ENCODE measurements around the gene PJA2.

PJA2 gene

GRCh38 chr5:109315245-109315644, 94.5 kb downstream of the PJA2 start:
- no peaks in the 10 kb centered on the region for H3K4me1 ChIP-seq (ENCODE audit: insufficient read depth, poor library complexity, severe bottlenecking)
- H3K27ac ChIP-seq (ENCODE audit: poor library complexity, severe bottlenecking): no peak overlapping the region
- no peak for TF ChIP-seq CTCF (IDR thresholded peaks at IDR 0.05; ENCODE audit: poor library complexity, severe bottlenecking)
- no peaks in the 10 kb centered on the region for H3K36me3 ChIP-seq (ENCODE audit: low read depth)
- DNase-seq (ENCODE audit: low spot score) (no peak), ATAC-seq (ENCODE audit: low read depth) (no peak)
- H3K27me3 ChIP-seq (ENCODE audit: insufficient read depth, poor library complexity, severe bottlenecking): no peaks in the 10 kb centered on the region
- H3K4me3 ChIP-seq (ENCODE audit: severe bottlenecking): no peak overlapping the region
- H3K9me3 ChIP-seq (ENCODE audit: severe bottlenecking): no peaks in the 10 kb centered on the region

GRCh38 chr5:109313127-109313526, 96.6 kb downstream of the PJA2 start:
- no peak for TF ChIP-seq CTCF (IDR thresholded peaks at IDR 0.05; ENCODE audit: poor library complexity, severe bottlenecking)
- Histone ChIP-seq H3K36me3 (ENCODE audit: low read depth) (no peaks in the 10 kb centered on the region), H3K4me1 (ENCODE audit: insufficient read depth, poor library complexity, severe bottlenecking) (no peaks in the 10 kb centered on the region), H3K4me3 (ENCODE audit: severe bottlenecking) (no peak overlapping the region), H3K27ac (ENCODE audit: poor library complexity, severe bottlenecking) (no peak overlapping the region), H3K9me3 (ENCODE audit: severe bottlenecking) (no peaks in the 10 kb centered on the region), H3K27me3 (ENCODE audit: insufficient read depth, poor library complexity, severe bottlenecking) (no peaks in the 10 kb centered on the region)
- ATAC-seq (ENCODE audit: low read depth): no peak
- no peak for DNase-seq (ENCODE audit: low spot score)

- ATAC-seq (ENCODE audit: low read depth) (no peak), DNase-seq (ENCODE audit: low spot score) (no peak)
- Histone ChIP-seq H3K27me3 (ENCODE audit: insufficient read depth, poor library complexity, severe bottlenecking) (no peaks in the 10 kb centered on the region), H3K4me1 (ENCODE audit: insufficient read depth, poor library complexity, severe bottlenecking) (no peaks in the 10 kb centered on the region), H3K9me3 (ENCODE audit: severe bottlenecking) (no peaks in the 10 kb centered on the region), H3K36me3 (ENCODE audit: low read depth) (no peaks in the 10 kb centered on the region), H3K4me3 (ENCODE audit: severe bottlenecking) (no peak overlapping the region), H3K27ac (ENCODE audit: poor library complexity, severe bottlenecking) (no peak overlapping the region)
- TF ChIP-seq CTCF (IDR thresholded peaks at IDR 0.05; ENCODE audit: poor library complexity, severe bottlenecking): no peak
Measured at GRCh38 chr5:109312695-109313094, 97.1 kb downstream of the PJA2 start.

- no peak overlapping the region for H3K4me3 ChIP-seq (ENCODE audit: severe bottlenecking)
- H3K27me3 ChIP-seq (ENCODE audit: insufficient read depth, poor library complexity, severe bottlenecking): no peaks in the 10 kb centered on the region
- no peak for DNase-seq (ENCODE audit: low spot score)
- no peak overlapping the region for H3K27ac ChIP-seq (ENCODE audit: poor library complexity, severe bottlenecking)
- no peak for TF ChIP-seq CTCF (IDR thresholded peaks at IDR 0.05; ENCODE audit: poor library complexity, severe bottlenecking)
- no peaks in the 10 kb centered on the region for H3K36me3 ChIP-seq (ENCODE audit: low read depth)
- H3K4me1 ChIP-seq (ENCODE audit: insufficient read depth, poor library complexity, severe bottlenecking): no peaks in the 10 kb centered on the region
- ATAC-seq (ENCODE audit: low read depth): no peak
- no peaks in the 10 kb centered on the region for H3K9me3 ChIP-seq (ENCODE audit: severe bottlenecking)
Measured at GRCh38 chr5:109310315-109310714, 99.5 kb downstream of the PJA2 start.

- DNase-seq (ENCODE audit: low spot score) (no peak), ATAC-seq (ENCODE audit: low read depth) (peak; percentile 20; the same call in 1 of the 3 replicates)
- Histone ChIP-seq H3K36me3 (ENCODE audit: low read depth) (no peaks in the 10 kb centered on the region), H3K4me3 (ENCODE audit: severe bottlenecking) (no peak overlapping the region), H3K27me3 (ENCODE audit: insufficient read depth, poor library complexity, severe bottlenecking) (no peaks in the 10 kb centered on the region), H3K9me3 (ENCODE audit: severe bottlenecking) (no peaks in the 10 kb centered on the region), H3K27ac (ENCODE audit: poor library complexity, severe bottlenecking) (no peak overlapping the region), H3K4me1 (ENCODE audit: insufficient read depth, poor library complexity, severe bottlenecking) (no peaks in the 10 kb centered on the region)
- TF ChIP-seq CTCF (IDR thresholded peaks at IDR 0.05; ENCODE audit: poor library complexity, severe bottlenecking): no peak
Measured at GRCh38 chr5:109309326-109310063, 100.3 kb downstream of the PJA2 start.

All from RWPE2 (cell line).